ENCODE data around the gene SASH1.

SASH1 gene

GRCh38 chr6:148494226-148494625 is 151.6 kb downstream of the SASH1 start:
- no peak for DNase-seq (ENCODE audit: low read depth in 2 of 2)

- DNase-seq (ENCODE audit: low read depth in 2 of 2) = no peak
Measured at GRCh38 chr6:148495029-148495428, 152.4 kb downstream of the SASH1 start.

- DNase-seq (ENCODE audit: low read depth in 2 of 2) = no peak
Measured at GRCh38 chr6:148497257-148497656, 154.6 kb downstream of the SASH1 start.

- DNase-seq (ENCODE audit: low read depth in 2 of 2) = no peak
Measured at GRCh38 chr6:148497717-148498116, 155.1 kb downstream of the SASH1 start.

- DNase-seq (ENCODE audit: low read depth in 2 of 2) = no peak
Measured at GRCh38 chr6:148500402-148500801, 157.8 kb downstream of the SASH1 start.

- DNase-seq (ENCODE audit: low read depth in 2 of 2) = no peak
Measured at GRCh38 chr6:148501178-148501590, 158.5 kb downstream of the SASH1 start.

- DNase-seq (ENCODE audit: low read depth in 2 of 2) = no peak
Measured at GRCh38 chr6:148502083-148502772, 159.6 kb downstream of the SASH1 start.

GRCh38 chr6:148502773-148503135 is 160.1 kb downstream of the SASH1 start:
- no peak for DNase-seq (ENCODE audit: low read depth in 2 of 2)

GRCh38 chr6:148503703-148504102 is 161.1 kb downstream of the SASH1 start:
- DNase-seq (ENCODE audit: low read depth in 2 of 2) = no peak

GRCh38 chr6:148507774-148508173 is 165.1 kb downstream of the SASH1 start:
- DNase-seq (ENCODE audit: low read depth in 2 of 2) = no peak

GRCh38 chr6:148508401-148509041 is 165.9 kb downstream of the SASH1 start:
- DNase-seq (ENCODE audit: low read depth in 2 of 2) = no peak

GRCh38 chr6:148509119-148509799 is 166.6 kb downstream of the SASH1 start:
- no peak for DNase-seq (ENCODE audit: low read depth in 2 of 2)

GRCh38 chr6:148509800-148510581 is 167.4 kb downstream of the SASH1 start:
- no peak for DNase-seq (ENCODE audit: low read depth in 2 of 2)

- DNase-seq (ENCODE audit: low read depth in 2 of 2) = no peak
Measured at GRCh38 chr6:148513145-148514071, 170.8 kb downstream of the SASH1 start.

GRCh38 chr6:148514091-148514845 is 171.6 kb downstream of the SASH1 start:
- no peak for DNase-seq (ENCODE audit: low read depth in 2 of 2)

- no peak for DNase-seq (ENCODE audit: low read depth in 2 of 2)
Measured at GRCh38 chr6:148516217-148516616, 173.6 kb downstream of the SASH1 start.

GRCh38 chr6:148516617-148517016 is 174.0 kb downstream of the SASH1 start:
- no peak for DNase-seq (ENCODE audit: low read depth in 2 of 2)

GRCh38 chr6:148517470-148517869 is 174.8 kb downstream of the SASH1 start:
- no peak for DNase-seq (ENCODE audit: low read depth in 2 of 2)

GRCh38 chr6:148518511-148519156 is 176.0 kb downstream of the SASH1 start:
- no peak for DNase-seq (ENCODE audit: low read depth in 2 of 2)

Measured in stimulated activated CD4-positive, alpha-beta T cell treated with anti-CD3 and anti-CD28 coated beads, Interleukin-4, amount 100 ng/mL, for 48 hours (primary cell).